H1 (cell line): ENCODE results near the gene RNF10. TPM values are rescaled to one million over a fixed set of nuclear protein-coding genes. Genes with fewer than 3 reads are reported as not detected.

Source experiments
- ATF3 ChIP-seq: IDR thresholded peaks from 2 replicates; pipeline ENCODE4 v1.6.1; 2011; ENCODE audit warnings: low read depth, mild to moderate bottlenecking, low read length; ENCODE audit not compliant: insufficient read depth
- E2F6 ChIP-seq: IDR thresholded peaks from 2 replicates; pipeline ENCODE4 v1.6.1; 2012; ENCODE audit warnings: inconsistent platforms
- MAFK ChIP-seq: IDR thresholded peaks from 2 replicates; pipeline ENCODE4 v1.6.1; 2012; ENCODE audit warnings: low read depth, mild to moderate bottlenecking, improper control_type of control experiment, low read length
- RXRA ChIP-seq: IDR thresholded peaks from 2 replicates; pipeline ENCODE4 v1.6.1; 2011; ENCODE audit warnings: low read depth, mild to moderate bottlenecking, low read length, moderate library complexity; ENCODE audit not compliant: insufficient read depth
- SAP30 ChIP-seq: fragments of 300-600 bp; sonication (generic); IDR thresholded peaks from 2 replicates; pipeline ENCODE4 v1.7.1; 2012; ENCODE audit warnings: low read length, moderate library complexity, mild to moderate bottlenecking, inconsistent platforms; ENCODE audit not compliant: insufficient read depth, insufficient replicate concordance
- SIX5 ChIP-seq: IDR thresholded peaks from 2 replicates; pipeline ENCODE4 v1.6.1; 2011; ENCODE audit warnings: mild to moderate bottlenecking, low read depth, low read length
- polyA plus RNA-seq, 7 experiments: library from polyadenylated mRNA; depleted of rRNA in 3 of 7; stranded (reverse) in 5 of 7; unstranded in 2 of 7; fragments of >200 nt in 5 of 7; fragments of 200-250 nt in 2 of 7; gene quantifications; 1 replicate in 5 of 7; 2 replicates in 1 of 7; 4 replicates in 1 of 7; pipeline versions ENCODE4 v1.2.1 to v1.2.3, GENCODE V29; 2011 to 2013; ENCODE audit warnings: missing spikeins in 2 of 7, mixed read lengths in 2 of 7
- total RNA-seq: library from RNA; stranded (reverse); fragmentation: NEBNext Ultra II Directional; extraction: Animal tissue kit (Norgen Biotek cat#: 25700); gene quantifications from 2 replicates; pipeline ENCODE4 v1.2.1, GENCODE V29; 2021

The RNF10 gene
- total and polyA plus RNA-seq, 2 of the 8 experiments (the other 6 are each of a cell fraction or from before 2014, with no cell fraction given): 71.6 to 171 TPM

DNA sequence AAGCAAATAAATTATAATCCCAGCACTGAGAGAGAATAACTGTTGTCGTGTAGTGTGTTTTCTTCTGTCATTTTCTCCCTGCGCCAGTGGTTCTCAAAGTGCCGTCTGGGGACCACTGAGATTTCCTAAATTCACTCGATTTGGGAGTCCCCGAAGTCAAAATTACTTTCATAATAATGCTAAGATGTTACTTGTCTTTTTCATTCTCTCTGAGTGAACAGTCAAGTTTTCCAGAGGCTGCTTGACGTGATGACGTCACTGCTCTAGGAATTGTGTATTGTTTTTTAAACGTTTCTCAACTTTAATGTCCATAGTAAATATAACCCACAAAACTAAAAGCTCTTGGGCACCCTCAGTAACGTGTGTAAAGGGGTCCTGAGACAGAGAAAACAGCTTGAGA, 47.8 kb downstream of the RNF10 start (continued):
- TF ChIP-seq SAP30 (no peak), SIX5 (no peak), RXRA (no peak), MAFK (no peak), E2F6 (no peak), ATF3 (no peak)
- TF ChIP-seq, all 59 proteins: peak for 0
